Testis (tissue), 3 donors: ENCODE results near the gene DOCK9. TPM values are rescaled to one million over a fixed set of nuclear protein-coding genes. Genes with fewer than 3 reads are reported as not detected.

ENCODE experiments used
- DNase-seq: peaks from one replicate; pipeline ENCODE4 v3.0.0-alpha.2; 2019
- H3K27ac ChIP-seq, 2 donors: fragments of 200-600 bp; sonication (generic); one replicate each; pipeline ENCODE4 v1.5.1; 2019
- H3K27me3 ChIP-seq: fragments of 200-600 bp; sonication (generic); one replicate; pipeline ENCODE4 v1.5.1; 2019
- H3K36me3 ChIP-seq: fragments of 200-600 bp; sonication (generic); one replicate; pipeline ENCODE4 v1.5.1; 2017; ENCODE audit warnings: low read depth; ENCODE audit errors: missing control alignments
- H3K4me1 ChIP-seq: fragments of 200-600 bp; sonication (generic); one replicate; pipeline ENCODE4 v1.5.1; 2019
- H3K4me3 ChIP-seq, 2 donors: fragments of 200-600 bp; sonication (generic); one replicate each; pipeline ENCODE4 v1.5.1; 2017 to 2019
- H3K9me3 ChIP-seq: fragments of 200-600 bp; sonication (generic); one replicate; pipeline ENCODE4 v1.5.1; 2017
- POLR2A ChIP-seq: fragments of 450-650 bp; IDR thresholded peaks from one replicate; pipeline ENCODE4 v1.6.1; 2017; ENCODE audit warnings: antibody characterized with exemption, mild to moderate bottlenecking, moderate library complexity
- WGBS, 2 donors: methylation state at CpG; one replicate each; pipeline ENCODE4 v1.1.5; 2018; 5-methylcytosine and 5-hydroxymethylcytosine counted together
- intact Hi-C: fragments of 100-400 bp; cut with DNase I; formaldehyde crosslinking; loops from one replicate; pipeline ENCODE4 v1.15.1; 2023; ENCODE audit warnings: low total_unique reads
- polyA plus RNA-seq: library from polyadenylated mRNA; stranded (reverse); fragments of 350-450 nt; fragmentation: Illumina TruSeq; extraction: RNeasy Lipid Tissue Mini Kit (QIAGEN cat#74804); gene quantifications from one replicate; pipeline ENCODE4 v1.2.3, GENCODE V29; 2014; ENCODE audit warnings: low read depth, low replicate concordance; ENCODE audit not compliant: insufficient read depth
- total RNA-seq, 2 donors: library from RNA; depleted of rRNA; stranded (reverse); fragments of >200 nt; gene quantifications; one replicate each; pipeline ENCODE4 v1.2.3, GENCODE V29; 2016
- TF ChIP-seq, protein P1 (sequence below), 3 experiments: fragments of 450-650 bp in 2 of 3; fragments of 200-600 bp in 1 of 3; sonication (generic) in 1 of 3; IDR thresholded peaks; one replicate each; pipeline ENCODE4 v1.5.1; 2016 to 2019; ENCODE audit warnings: antibody characterized with exemption in 3 of 3, mild to moderate bottlenecking in 2 of 3, moderate library complexity in 1 of 3

Gene DOCK9
- total and polyA plus RNA-seq, 3 donors from 2014 or later, result 48.0 to 74.9 (median 63.4) TPM

- DNase-seq, result no peak
- no peak overlapping the region for H3K4me3 ChIP-seq
- no peak for TF ChIP-seq POLR2A
- TF ChIP-seq, protein P1, sequence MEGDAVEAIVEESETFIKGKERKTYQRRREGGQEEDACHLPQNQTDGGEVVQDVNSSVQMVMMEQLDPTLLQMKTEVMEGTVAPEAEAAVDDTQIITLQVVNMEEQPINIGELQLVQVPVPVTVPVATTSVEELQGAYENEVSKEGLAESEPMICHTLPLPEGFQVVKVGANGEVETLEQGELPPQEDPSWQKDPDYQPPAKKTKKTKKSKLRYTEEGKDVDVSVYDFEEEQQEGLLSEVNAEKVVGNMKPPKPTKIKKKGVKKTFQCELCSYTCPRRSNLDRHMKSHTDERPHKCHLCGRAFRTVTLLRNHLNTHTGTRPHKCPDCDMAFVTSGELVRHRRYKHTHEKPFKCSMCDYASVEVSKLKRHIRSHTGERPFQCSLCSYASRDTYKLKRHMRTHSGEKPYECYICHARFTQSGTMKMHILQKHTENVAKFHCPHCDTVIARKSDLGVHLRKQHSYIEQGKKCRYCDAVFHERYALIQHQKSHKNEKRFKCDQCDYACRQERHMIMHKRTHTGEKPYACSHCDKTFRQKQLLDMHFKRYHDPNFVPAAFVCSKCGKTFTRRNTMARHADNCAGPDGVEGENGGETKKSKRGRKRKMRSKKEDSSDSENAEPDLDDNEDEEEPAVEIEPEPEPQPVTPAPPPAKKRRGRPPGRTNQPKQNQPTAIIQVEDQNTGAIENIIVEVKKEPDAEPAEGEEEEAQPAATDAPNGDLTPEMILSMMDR (IDR thresholded peaks at IDR 0.05), result no peak
- no peak overlapping the region for H3K27ac ChIP-seq
- no peaks in the 10 kb centered on the region for H3K36me3 ChIP-seq
- H3K4me1 ChIP-seq, result peaks cover 7% of the 10 kb centered on the region
- H3K27me3 ChIP-seq, result no peaks in the 10 kb centered on the region
- H3K9me3 ChIP-seq, result no peaks in the 10 kb centered on the region
- WGBS, 2 donors, result 94 to 98% methylated on average over 5 of the region's 5 CpGs
- intact Hi-C loops, result no loop called here
Measured at GRCh38 chr13:98921786-98922185, 56.1 kb downstream of the DOCK9 start.

DNA sequence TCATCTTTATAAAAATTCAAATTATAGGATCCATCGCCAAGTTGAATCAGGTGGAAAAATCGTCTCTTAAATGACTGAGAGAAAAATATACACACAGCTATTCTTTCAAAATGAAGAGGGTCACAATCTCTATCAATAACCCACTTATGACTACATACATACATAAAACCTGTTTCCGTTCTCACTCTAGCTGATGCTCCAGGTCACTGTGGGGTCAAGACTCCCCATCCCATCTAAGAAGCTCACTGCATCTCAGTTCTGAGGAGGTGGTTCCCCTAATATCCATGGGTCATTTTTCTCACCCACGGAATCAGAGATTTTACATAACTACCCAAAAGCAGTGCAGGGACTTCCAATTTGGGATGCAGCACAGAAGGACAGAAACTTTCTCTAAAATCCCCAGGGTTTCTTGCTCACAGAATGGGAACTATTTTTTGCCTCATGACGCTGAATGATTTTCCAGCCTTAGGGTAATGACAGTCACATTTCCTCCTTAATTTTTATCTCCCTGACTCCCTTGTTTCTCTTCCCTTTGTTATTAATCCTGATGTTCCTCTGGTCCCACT is 56.8 kb downstream of the DOCK9 start:
- H3K27ac ChIP-seq, result no peak overlapping the region
- H3K4me3 ChIP-seq, result no peak overlapping the region
- H3K27me3 ChIP-seq, result no peaks in the 10 kb centered on the region
- no peak for DNase-seq
- peaks cover 7% of the 10 kb centered on the region for H3K4me1 ChIP-seq
- WGBS, 2 donors, result 88 to 94% methylated on average over 5 of the region's 5 CpGs
- no peak for TF ChIP-seq POLR2A
- TF ChIP-seq, protein P1 (IDR thresholded peaks at IDR 0.05), result no peak
- H3K9me3 ChIP-seq, result no peaks in the 10 kb centered on the region
- intact Hi-C loops, result no loop called here
- H3K36me3 ChIP-seq, result no peaks in the 10 kb centered on the region

- 91 to 97% methylated on average over 2 of the region's 2 CpGs for WGBS, 2 donors
- TF ChIP-seq, protein P1 (IDR thresholded peaks at IDR 0.05), result no peak
- TF ChIP-seq POLR2A, result no peak
- DNase-seq, result no peak
- H3K4me1 ChIP-seq, result peaks cover 7% of the 10 kb centered on the region
- no peaks in the 10 kb centered on the region for H3K27me3 ChIP-seq
- no peaks in the 10 kb centered on the region for H3K9me3 ChIP-seq
- no peak overlapping the region for H3K27ac ChIP-seq
- intact Hi-C loops, result no loop called here
- no peak overlapping the region for H3K4me3 ChIP-seq
- H3K36me3 ChIP-seq, result no peaks in the 10 kb centered on the region
Measured at GRCh38 chr13:98919566-98919965, 58.3 kb downstream of the DOCK9 start.

- intact Hi-C loops, result no loop called here
- no peak for DNase-seq
- 81 to 87% methylated on average over 4 of the region's 4 CpGs for WGBS, 2 donors
- Histone ChIP-seq H3K27me3 (no peaks in the 10 kb centered on the region), H3K36me3 (no peaks in the 10 kb centered on the region), H3K4me3 (no peak overlapping the region), H3K9me3 (no peaks in the 10 kb centered on the region), H3K4me1 (peaks cover 6% of the 10 kb centered on the region), H3K27ac (no peak overlapping the region)
- no peak for TF ChIP-seq POLR2A
- TF ChIP-seq, protein P1 (IDR thresholded peaks at IDR 0.05), result no peak
Measured at GRCh38 chr13:98918771-98919170, 59.1 kb downstream of the DOCK9 start.

- no peak for DNase-seq
- no peaks in the 10 kb centered on the region for H3K9me3 ChIP-seq
- H3K27ac ChIP-seq, result peak overlapping the region in 1 of 2 donors; percentile 19
- H3K4me3 ChIP-seq, result no peak overlapping the region
- no peaks in the 10 kb centered on the region for H3K36me3 ChIP-seq
- intact Hi-C loops, result no loop called here
- no peaks in the 10 kb centered on the region for H3K27me3 ChIP-seq
- 40 to 60% methylated on average over 1 of the region's 1 CpG for WGBS, 2 donors
- no peaks in the 10 kb centered on the region for H3K4me1 ChIP-seq
- TF ChIP-seq, protein P1 (IDR thresholded peaks at IDR 0.05), result no peak
- no peak for TF ChIP-seq POLR2A
Measured at GRCh38 chr13:98917116-98917515, 60.7 kb downstream of the DOCK9 start.
